Hepatocyte (in vitro differentiated cells): ENCODE results near the gene MRI1. TPM values are rescaled to one million over a fixed set of nuclear protein-coding genes. Genes with fewer than 3 reads are reported as not detected.

ENCODE experiments used
- DNase-seq: peaks from one replicate; pipeline ENCODE4 v3.0.0-alpha.2; 2016; ENCODE audit warnings: low spot score
- H2AFZ ChIP-seq: fragments of 200-600 bp; sonication (generic); 2 replicates; pipeline ENCODE4 v1.6.0; 2016; ENCODE audit warnings: antibody characterized with exemption, mild to moderate bottlenecking
- H3K27ac ChIP-seq: fragments of 200-600 bp; sonication (generic); 2 replicates; pipeline ENCODE4 v1.5.1; 2016; ENCODE audit warnings: mild to moderate bottlenecking
- H3K27me3 ChIP-seq: fragments of 200-600 bp; sonication (generic); 2 replicates; pipeline ENCODE4 v1.6.1; 2016
- H3K36me3 ChIP-seq: fragments of 200-600 bp; sonication (generic); replicated peaks from 2 replicates; pipeline ENCODE4 v1.5.1; 2016; ENCODE audit warnings: low read depth; ENCODE audit not compliant: insufficient read depth
- H3K4me1 ChIP-seq: fragments of 200-600 bp; sonication (generic); 2 replicates; pipeline ENCODE4 v1.5.1; 2016; ENCODE audit warnings: mild to moderate bottlenecking, moderate library complexity; ENCODE audit not compliant: insufficient read depth
- H3K4me2 ChIP-seq: fragments of 200-600 bp; sonication (generic); 2 replicates; pipeline ENCODE4 v1.6.0; 2016
- H3K4me3 ChIP-seq: fragments of 200-600 bp; sonication (generic); 2 replicates; pipeline ENCODE4 v1.5.1; 2016; ENCODE audit warnings: mild to moderate bottlenecking
- H3K79me2 ChIP-seq: fragments of 200-600 bp; sonication (generic); 2 replicates; pipeline ENCODE4 v1.6.0; 2017; ENCODE audit warnings: mild to moderate bottlenecking
- H3K9me2 ChIP-seq: fragments of 200-600 bp; sonication (generic); replicated peaks from 2 replicates; pipeline ENCODE4 v1.6.0; 2017; ENCODE audit warnings: mild to moderate bottlenecking; ENCODE audit not compliant: insufficient read depth
- H3K9me3 ChIP-seq: fragments of 200-600 bp; sonication (generic); 2 replicates; pipeline ENCODE4 v1.5.1; 2016; ENCODE audit warnings: low read depth, mild to moderate bottlenecking
- H4K20me1 ChIP-seq: fragments of 200-600 bp; sonication (generic); 2 replicates; pipeline ENCODE4 v1.6.0; 2016; ENCODE audit warnings: mild to moderate bottlenecking; ENCODE audit not compliant: insufficient read depth, poor library complexity, severe bottlenecking
- CTCF ChIP-seq: fragments of 200-600 bp; sonication (generic); IDR thresholded peaks from 2 replicates; pipeline ENCODE4 v1.5.1; 2016; ENCODE audit warnings: antibody characterized with exemption, mild to moderate bottlenecking; ENCODE audit not compliant: poor library complexity
- EZH2 ChIP-seq: fragments of 200-600 bp; sonication (generic); IDR thresholded peaks from 2 replicates; pipeline ENCODE4 v1.6.1; 2016; ENCODE audit warnings: antibody characterized with exemption, mild to moderate bottlenecking, borderline replicate concordance
- EZH2phosphoT487 ChIP-seq: fragments of 200-600 bp; sonication (generic); IDR thresholded peaks from one replicate; pipeline ENCODE4 v1.6.1; 2018; ENCODE audit warnings: antibody characterized with exemption, mild to moderate bottlenecking, low read depth, moderate library complexity; ENCODE audit not compliant: unreplicated experiment, severe bottlenecking
- WGBS: methylation state at CpG from one replicate; pipeline ENCODE4 v1.1.6; 2016; ENCODE audit warnings: low lambda C conversion rate; ENCODE audit errors: missing lambda C conversion rate; 5-methylcytosine and 5-hydroxymethylcytosine counted together
- polyA plus RNA-seq: library from polyadenylated mRNA; unstranded; fragments of >200 nt; fragmentation: Nextera tagmentation; extraction: Ambion mirVana; gene quantifications from 2 replicates; pipeline ENCODE4 v1.2.1, GENCODE V29; 2016
- total RNA-seq: library from RNA; depleted of rRNA; stranded (reverse); fragments of >200 nt; gene quantifications from 2 replicates; pipeline ENCODE4 v1.2.3, GENCODE V29; 2014

Gene MRI1
- total and polyA plus RNA-seq, 2 experiments from 2014 or later, result 18.5 to 21.9 TPM

- 4% methylated on average over 7 of the region's 42 CpGs for WGBS
- Histone ChIP-seq H3K79me2 (peaks cover 15% of the 10 kb centered on the region), H3K4me2 (peak overlapping the region; percentile 91), H3K4me1 (peaks cover 15% of the 10 kb centered on the region), H3K4me3 (peak overlapping the region; percentile 39), H4K20me1 (no peaks in the 10 kb centered on the region), H3K36me3 (no peaks in the 10 kb centered on the region), H2AFZ (no peak overlapping the region), H3K9me2 (no peaks in the 10 kb centered on the region), H3K27me3 (no peaks in the 10 kb centered on the region), H3K9me3 (no peaks in the 10 kb centered on the region), H3K27ac (peak overlapping the region; percentile 52)
- TF ChIP-seq CTCF (no peak), EZH2phosphoT487 (no peak), EZH2 (no peak)
- peak; percentile 66 for DNase-seq
These were observed 31.4 kb downstream of the MRI1 start for GRCh38 chr19:13795595-13796300.

GRCh38 chr19:13796301-13797057, 32.2 kb downstream of the MRI1 start:
- peak overlapping the region; percentile 52 for H3K27ac ChIP-seq
- TF ChIP-seq EZH2phosphoT487 (no peak), CTCF (peak; percentile 2), EZH2 (no peak)
- WGBS, result 26% methylated on average over 12 of the region's 12 CpGs

GRCh38 chr19:13797058-13797440, 32.7 kb downstream of the MRI1 start:
- Histone ChIP-seq H3K27ac (peak overlapping the region; percentile 52), H3K27me3 (no peaks in the 10 kb centered on the region), H3K36me3 (no peaks in the 10 kb centered on the region), H3K9me3 (no peaks in the 10 kb centered on the region), H3K79me2 (peaks cover 15% of the 10 kb centered on the region), H3K4me1 (peaks cover 15% of the 10 kb centered on the region), H3K4me2 (peak overlapping the region; percentile 91), H3K4me3 (no peak overlapping the region), H3K9me2 (no peaks in the 10 kb centered on the region), H2AFZ (no peak overlapping the region), H4K20me1 (no peaks in the 10 kb centered on the region)
- WGBS, result 87% methylated on average over 4 of the region's 4 CpGs
- TF ChIP-seq CTCF (no peak), EZH2phosphoT487 (no peak), EZH2 (no peak)
- no peak for DNase-seq

More at GRCh38 chr19:13796301-13797057, 32.2 kb downstream of the MRI1 start:
- Histone ChIP-seq H4K20me1 (no peaks in the 10 kb centered on the region), H3K4me2 (peak overlapping the region; percentile 91), H2AFZ (no peak overlapping the region), H3K27me3 (no peaks in the 10 kb centered on the region), H3K9me3 (no peaks in the 10 kb centered on the region), H3K4me1 (peaks cover 15% of the 10 kb centered on the region), H3K9me2 (no peaks in the 10 kb centered on the region), H3K36me3 (no peaks in the 10 kb centered on the region), H3K79me2 (peaks cover 15% of the 10 kb centered on the region), H3K4me3 (peak overlapping the region; percentile 39)
- DNase-seq, result peak; percentile 68
